Natural killer cell (primary cell): Measurements from ENCODE around the gene UQCRC1. TPM values are rescaled to one million over a fixed set of nuclear protein-coding genes. Genes with fewer than 3 reads are reported as not detected.

Source experiments
- ATAC-seq, 3 donors: fragments of 150-1000 bp in 2 of 3; fragments of 200-7000 bp in 1 of 3; cut with Tn5 transposase; 1 replicate in 1 of 3; 2 replicates in 2 of 3; pipeline ENCODE4 v1.10.0; 2021; ENCODE audit warnings: mild to moderate bottlenecking in 2 of 3, moderate library complexity in 2 of 3
- DNase-seq, 2 donors: peaks; one replicate each; pipeline versions ENCODE4 v3.0.0 to v3.0.0-alpha.2; 2013 to 2021; ENCODE audit warnings: mixed read lengths in 1 of 2
- H3K27ac ChIP-seq: one replicate; pipeline ENCODE4 v1.5.1; 2013; ENCODE audit warnings: mild to moderate bottlenecking, low read length
- H3K27me3 ChIP-seq: one replicate; pipeline ENCODE4 v1.6.1; 2013; ENCODE audit warnings: low read length; ENCODE audit not compliant: control insufficient read depth, insufficient read depth
- H3K36me3 ChIP-seq: one replicate; pipeline ENCODE4 v1.6.1; 2013; ENCODE audit warnings: low read length; ENCODE audit not compliant: control insufficient read depth, insufficient read depth
- H3K4me1 ChIP-seq: one replicate; pipeline ENCODE4 v1.6.1; 2013; ENCODE audit warnings: low read length; ENCODE audit not compliant: control insufficient read depth, insufficient read depth
- H3K4me3 ChIP-seq: one replicate; pipeline ENCODE4 v1.5.1; 2013; ENCODE audit warnings: low read length
- H3K9me3 ChIP-seq: one replicate; pipeline ENCODE4 v1.6.1; 2013; ENCODE audit warnings: low read length; ENCODE audit not compliant: control insufficient read depth, insufficient read depth
- H3K27ac Mint-ChIP-seq, 2 donors: one replicate each; pipeline ENCODE4 v1.8.0; 2022; ENCODE audit warnings: mild to moderate bottlenecking in 2 of 2, mixed read lengths in 2 of 2, moderate library complexity in 1 of 2
- H3K27me3 Mint-ChIP-seq, 2 donors: one replicate each; pipeline ENCODE4 v1.8.0; 2022; ENCODE audit warnings: low read depth in 2 of 2, mixed read lengths in 2 of 2
- H3K36me3 Mint-ChIP-seq: one replicate; pipeline ENCODE4 v1.8.0; 2022; ENCODE audit warnings: mixed read lengths
- H3K4me1 Mint-ChIP-seq, 2 donors: one replicate each; pipeline ENCODE4 v1.8.0; 2022; ENCODE audit warnings: mixed read lengths in 2 of 2
- H3K4me3 Mint-ChIP-seq: one replicate; pipeline ENCODE4 v1.8.0; 2022; ENCODE audit warnings: mild to moderate bottlenecking, moderate library complexity, mixed read lengths
- H3K9me3 Mint-ChIP-seq, 2 donors: one replicate each; pipeline ENCODE4 v1.8.0; 2022; ENCODE audit warnings: mixed read lengths in 2 of 2
- CTCF ChIP-seq: fragments of 200-600 bp; IDR thresholded peaks from one replicate; pipeline ENCODE4 v1.8.0; 2022; ENCODE audit warnings: antibody characterized with exemption
- WGBS: methylation state at CpG from one replicate; pipeline ENCODE4 v1.1.7; 2013; ENCODE audit warnings: missing lambda C conversion rate; ENCODE audit not compliant: insufficient coverage; 5-methylcytosine and 5-hydroxymethylcytosine counted together
- intact Hi-C: fragments of 100-400 bp; cut with micrococcal nuclease; formaldehyde crosslinking; loops from one replicate; pipeline ENCODE4 v1.14.2; 2022
- total RNA-seq, 4 donors: library from RNA; stranded (reverse); fragments of 120-200 nt in 1 of 4; gene quantifications; one replicate each; pipeline versions ENCODE4 v1.2.3 to v1.2.4, GENCODE V29; 2013 to 2022

Gene UQCRC1
- total RNA-seq, 3 donors from 2014 or later (not counting 1 experiment from before 2014, with no cell fraction given), result 117 to 139 (median 124) TPM

- DNase-seq (no peak), ATAC-seq (no peak)
- Histone ChIP-seq H3K9me3 (no peaks in the 10 kb centered on the region), H3K27me3 (no peaks in the 10 kb centered on the region), H3K4me1 (peaks cover 10% of the 10 kb centered on the region), H3K36me3 (no peaks in the 10 kb centered on the region), H3K4me3 (no peak overlapping the region), H3K27ac (no peak overlapping the region)
- Mint-ChIP-seq H3K27me3 (no peaks in the 10 kb centered on the region), H3K36me3 (no peaks in the 10 kb centered on the region), H3K9me3 (no peaks in the 10 kb centered on the region), H3K4me1 (peaks cover 0 to 9% of the 10 kb centered on the region in 2 donors), H3K4me3 (no peak overlapping the region), H3K27ac (no peak overlapping the region)
- 94% methylated on average over 38 of the region's 38 CpGs for WGBS
- TF ChIP-seq CTCF, result no peak
- intact Hi-C loops, result no loop called here
These were observed 30.6 kb upstream of the UQCRC1 start for GRCh38 chr3:48639944-48640606.

GRCh38 chr3:48637305-48637704, 27.9 kb upstream of the UQCRC1 start:
- H3K27ac Mint-ChIP-seq, result no peak overlapping the region
- intact Hi-C loops, result no loop called here

GRCh38 chr3:48636149-48636655, 26.8 kb upstream of the UQCRC1 start:
- Histone ChIP-seq H3K9me3 (no peaks in the 10 kb centered on the region), H3K4me1 (peaks cover 23% of the 10 kb centered on the region), H3K27me3 (no peaks in the 10 kb centered on the region), H3K27ac (no peak overlapping the region), H3K4me3 (peak overlapping the region; percentile 83), H3K36me3 (no peaks in the 10 kb centered on the region)
- Mint-ChIP-seq H3K4me3 (peak overlapping the region; percentile 93), H3K36me3 (no peaks in the 10 kb centered on the region), H3K4me1 (peaks cover 0 to 31% of the 10 kb centered on the region in 2 donors), H3K27me3 (no peaks in the 10 kb centered on the region), H3K9me3 (no peaks in the 10 kb centered on the region), H3K27ac (peak overlapping the region in 1 of 2 donors; percentile 81)
- intact Hi-C loops, result no loop called here
- no peak for TF ChIP-seq CTCF
- no peak for DNase-seq
- no peak for ATAC-seq
- 46% methylated on average over 8 of the region's 10 CpGs for WGBS

More at GRCh38 chr3:48637305-48637704, 27.9 kb upstream of the UQCRC1 start:
- TF ChIP-seq CTCF, result no peak
- DNase-seq (no peak), ATAC-seq (no peak)
- H3K9me3 ChIP-seq, result no peaks in the 10 kb centered on the region
- H3K4me3 Mint-ChIP-seq, result peak overlapping the region; percentile 13
- no peaks in the 10 kb centered on the region for H3K27me3 Mint-ChIP-seq
- WGBS, result 93% methylated on average over 6 of the region's 6 CpGs
- peaks cover 0 to 31% of the 10 kb centered on the region in 2 donors for H3K4me1 Mint-ChIP-seq
- H3K4me3 ChIP-seq, result no peak overlapping the region
- no peaks in the 10 kb centered on the region for H3K36me3 Mint-ChIP-seq
- H3K27me3 ChIP-seq, result no peaks in the 10 kb centered on the region
- no peak overlapping the region for H3K27ac ChIP-seq
- H3K9me3 Mint-ChIP-seq, result no peaks in the 10 kb centered on the region
- H3K4me1 ChIP-seq, result peaks cover 23% of the 10 kb centered on the region
- H3K36me3 ChIP-seq, result no peaks in the 10 kb centered on the region
